DMS 273 (cell line): ENCODE data around the gene CRYBG1.
"Not testable (repeated sequence)": the region's sequence is repeated elsewhere in the genome, so short reads cannot be mapped to it uniquely, and the experiment has no call there.

ENCODE experiments used
- DNase-seq: peaks from one replicate; lab custom pipeline; 2025; ENCODE audit not compliant: unreplicated experiment; lab: John Stamatoyannopoulos, UW

Gene CRYBG1

GRCh38 chr6:106574741-106575458 lies 214.4 kb downstream of the CRYBG1 start:
- no peak for DNase-seq

GRCh38 chr6:106579281-106579680 lies 218.8 kb downstream of the CRYBG1 start:
- no peak for DNase-seq

GRCh38 chr6:106581468-106581867 lies 221.0 kb downstream of the CRYBG1 start:
- DNase-seq: no peak

DNA sequence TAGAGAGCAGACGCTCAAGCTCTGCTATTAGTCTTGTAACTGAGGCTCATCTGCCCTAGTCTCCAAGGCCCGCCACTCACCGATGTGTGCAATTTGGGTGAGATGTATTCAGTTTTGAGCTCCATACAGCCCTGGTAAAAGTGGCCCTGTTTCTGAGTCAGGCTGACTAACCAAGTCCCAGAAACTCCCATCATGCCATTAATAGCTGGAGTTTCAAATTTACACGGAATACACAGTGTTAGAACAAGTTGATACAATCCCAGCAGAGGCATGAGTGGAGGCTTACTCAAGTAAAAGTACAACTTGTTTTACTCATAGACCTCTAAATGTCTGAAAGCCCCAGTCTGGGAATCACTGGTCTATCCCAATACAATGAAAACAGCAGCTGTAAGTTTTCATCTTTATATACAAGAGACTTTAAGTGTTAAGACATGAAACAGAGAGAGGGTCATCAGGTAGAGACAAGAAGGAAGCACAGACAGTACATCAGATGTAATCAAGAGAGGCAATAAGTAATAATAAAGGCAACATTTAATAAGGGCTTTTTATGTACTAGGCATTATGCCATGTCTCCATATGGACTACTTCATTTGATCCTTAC lies 226.4 kb downstream of the CRYBG1 start:
- no peak for DNase-seq

DNA sequence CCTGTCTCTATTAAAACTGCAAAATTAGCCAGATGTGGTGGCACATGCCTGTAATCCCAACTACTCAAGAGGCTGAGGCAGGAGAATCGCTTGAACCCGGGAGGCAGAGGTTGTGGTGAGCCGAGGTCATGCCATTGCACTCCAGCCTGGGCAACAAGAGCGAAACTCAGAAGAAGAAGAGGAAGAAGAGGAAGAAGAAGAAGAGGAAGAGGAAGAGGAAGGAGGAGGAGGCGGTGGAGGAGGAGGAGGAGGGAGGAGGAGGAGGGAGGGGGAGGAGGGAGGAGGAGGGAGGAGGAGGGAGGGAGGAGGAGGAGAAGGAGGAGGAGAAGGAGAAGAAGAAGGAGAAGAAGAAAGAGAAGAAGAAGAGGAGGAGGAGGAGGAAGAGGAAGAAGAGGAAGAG lies 228.4 kb downstream of the CRYBG1 start:
- not testable (repeated sequence) for DNase-seq

- no peak for DNase-seq
These were observed 230.8 kb downstream of the CRYBG1 start for GRCh38 chr6:106591111-106591825.

DNA sequence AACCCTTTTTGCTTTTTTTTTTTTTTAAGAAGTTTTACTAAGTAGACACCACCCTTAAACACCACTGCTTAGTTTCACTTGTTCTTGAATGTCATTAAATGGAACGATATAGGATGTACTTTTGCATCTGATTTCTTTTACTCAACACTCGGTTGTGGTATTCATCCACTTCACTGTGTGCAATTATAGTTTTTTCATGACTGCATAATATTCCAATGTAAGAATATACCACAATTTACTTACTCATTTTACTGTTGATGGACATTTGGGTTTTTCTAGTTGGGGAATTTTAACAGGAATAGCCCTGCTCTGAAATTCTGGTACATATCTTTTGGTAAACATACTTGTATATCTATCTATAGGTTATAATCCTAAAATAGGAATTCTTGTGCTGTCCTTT lies 238.9 kb downstream of the CRYBG1 start:
- no peak for DNase-seq

DNA sequence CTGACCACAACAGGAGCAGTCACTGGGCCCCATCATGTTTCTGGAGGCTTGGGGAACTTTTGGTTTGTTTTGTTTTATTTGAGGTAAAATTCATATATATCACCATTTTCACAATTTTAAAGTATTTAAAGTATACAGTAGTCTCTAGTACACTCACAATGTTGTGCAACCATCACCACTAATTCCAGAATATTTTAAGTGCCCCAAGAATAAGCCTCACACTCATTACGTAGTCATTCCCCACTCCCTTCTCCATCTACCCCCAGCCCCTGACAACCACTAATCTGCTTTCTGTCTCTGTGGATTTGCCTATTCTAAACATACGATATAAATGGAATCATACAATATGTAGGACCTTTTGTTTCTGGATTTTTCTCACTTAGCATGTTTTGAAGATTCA lies 239.8 kb downstream of the CRYBG1 start:
- DNase-seq: no peak

DNA sequence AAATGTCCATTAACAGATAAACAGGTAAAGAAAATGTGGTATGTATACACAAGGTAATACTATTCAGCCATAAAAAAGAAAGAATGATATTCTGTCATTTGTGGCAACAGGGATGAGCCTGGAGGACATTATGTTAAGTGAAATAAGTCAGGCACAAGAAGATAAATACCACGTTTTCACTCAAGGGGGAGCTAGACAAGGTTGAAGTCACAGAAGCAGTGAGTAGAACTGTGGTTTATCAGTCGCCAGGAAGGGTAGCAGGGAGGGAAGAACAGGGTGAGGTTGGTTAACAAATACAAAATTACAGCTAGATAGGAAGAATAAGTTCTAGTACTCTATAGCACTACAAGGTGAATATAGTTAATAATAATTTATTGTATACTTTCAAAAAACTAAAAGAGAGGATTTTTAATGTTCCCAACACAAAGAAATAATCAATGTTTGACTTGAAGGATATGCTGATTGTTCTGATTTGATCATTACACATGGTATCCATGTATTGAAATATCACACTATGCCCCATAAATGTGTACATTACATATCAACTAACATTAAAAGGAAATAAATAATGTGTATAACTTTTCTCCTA lies 247.7 kb downstream of the CRYBG1 start:
- peak; percentile 78 for DNase-seq

GRCh38 chr6:106609699-106610098 lies 249.2 kb downstream of the CRYBG1 start:
- peak; percentile 63 for DNase-seq

- no peak for DNase-seq
These were observed 250.5 kb downstream of the CRYBG1 start for GRCh38 chr6:106611030-106611429.

GRCh38 chr6:106612671-106613416 lies 252.3 kb downstream of the CRYBG1 start:
- no peak for DNase-seq

GRCh38 chr6:106613590-106613989 lies 253.1 kb downstream of the CRYBG1 start:
- no peak for DNase-seq

DNA sequence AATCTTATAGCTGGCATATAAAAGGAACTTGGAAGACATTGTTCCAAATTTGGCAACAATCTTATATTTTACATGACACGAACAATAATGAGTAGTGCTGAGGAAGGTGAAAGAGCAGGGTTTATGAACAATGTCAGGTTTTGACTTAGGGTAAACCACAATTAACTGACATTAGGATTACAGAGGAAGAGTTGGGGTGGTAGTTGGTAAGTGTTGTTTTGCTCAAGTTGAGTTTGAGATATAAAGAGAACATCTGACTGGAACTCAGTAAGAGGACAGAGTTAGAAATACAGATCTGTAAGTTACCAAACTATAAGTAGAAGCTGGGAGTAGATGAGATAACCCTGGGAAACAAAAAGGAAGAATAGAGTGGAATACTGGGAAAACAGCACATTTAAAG lies 253.6 kb downstream of the CRYBG1 start:
- no peak for DNase-seq

- DNase-seq: no peak
These were observed 254.2 kb downstream of the CRYBG1 start for GRCh38 chr6:106614592-106615257.

DNA sequence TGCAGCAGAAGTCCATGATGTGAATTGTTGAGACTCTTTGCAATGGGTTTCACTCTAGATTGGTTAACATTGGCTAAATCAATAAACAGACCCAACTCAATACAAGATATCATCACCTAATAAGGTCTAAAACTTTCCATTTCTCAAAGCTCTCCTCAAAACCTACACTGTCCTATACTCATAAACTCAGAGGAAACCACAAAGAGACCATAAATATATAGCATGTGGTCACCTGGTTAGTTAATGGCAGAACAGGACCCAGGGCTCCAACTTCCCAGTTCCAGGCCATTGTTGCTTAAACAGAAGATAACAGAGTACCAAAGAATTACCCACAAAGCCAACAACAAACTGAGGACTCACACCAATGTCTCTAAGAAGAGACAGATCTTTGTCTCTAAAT lies 256.8 kb downstream of the CRYBG1 start:
- no peak for DNase-seq

DNA sequence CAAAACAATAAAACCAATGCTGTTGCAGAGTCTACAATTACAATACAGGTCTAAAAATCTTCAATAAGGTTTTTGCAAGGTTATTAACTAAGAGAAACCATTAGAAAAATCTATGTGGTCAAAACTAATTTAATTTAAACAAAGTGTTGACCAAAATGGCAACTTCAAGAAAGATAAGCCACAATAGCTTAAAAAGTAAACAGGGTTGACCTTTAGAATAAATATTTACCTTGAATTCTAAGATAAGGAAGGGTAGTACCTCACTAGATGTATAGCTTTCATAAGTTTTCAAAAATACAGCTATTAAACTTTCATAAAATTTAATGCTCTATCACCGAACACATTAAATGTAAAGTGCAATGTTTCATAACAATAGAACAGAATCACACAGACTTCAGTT lies 257.3 kb downstream of the CRYBG1 start:
- DNase-seq: no peak

GRCh38 chr6:106618324-106618723 lies 257.8 kb downstream of the CRYBG1 start:
- no peak for DNase-seq

- no peak for DNase-seq
These were observed 258.7 kb downstream of the CRYBG1 start for GRCh38 chr6:106619223-106619622.

DNA sequence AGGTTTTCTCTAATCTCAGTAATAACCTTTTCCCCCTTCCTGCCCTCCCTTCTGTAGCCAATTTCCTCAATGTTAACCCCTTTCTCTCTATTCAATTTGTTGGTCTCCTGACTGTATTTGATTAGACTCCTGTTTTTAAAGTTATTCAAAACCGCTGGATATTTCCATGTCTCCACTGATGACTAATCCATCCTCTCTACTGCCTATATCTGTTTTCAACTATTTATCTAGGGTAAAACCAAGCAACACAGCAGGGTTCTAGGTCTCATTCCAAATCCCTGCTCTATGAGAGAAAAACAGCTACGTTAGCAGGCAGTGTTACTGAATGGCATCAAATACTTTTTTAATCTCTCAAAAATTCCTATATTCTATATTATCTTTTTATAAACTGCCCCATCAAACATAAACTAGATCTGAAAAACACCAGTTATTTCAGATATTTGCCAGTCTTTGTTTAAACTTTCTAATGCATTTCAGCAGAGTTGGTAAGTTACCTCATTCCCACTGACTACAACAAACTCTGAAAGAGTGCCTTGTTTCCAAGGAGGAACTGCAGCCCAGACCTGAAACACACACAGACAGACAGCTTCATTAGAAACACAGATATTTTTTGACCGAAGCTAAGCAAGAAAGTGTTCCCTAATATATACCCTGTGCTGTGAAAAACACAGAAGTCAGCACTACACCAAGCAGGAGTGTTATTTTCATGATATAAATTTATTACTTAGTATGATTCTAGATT lies 260.6 kb downstream of the CRYBG1 start:
- DNase-seq: no peak
